Muscle layer of colon (tissue), 2 donors: ENCODE results near the gene AGBL1.

Experiments used
- H3K27ac ChIP-seq: one replicate; pipeline ENCODE4 v1.7.0; 2013; ENCODE audit warnings: low read depth, mild to moderate bottlenecking, low read length, moderate library complexity
- H3K27me3 ChIP-seq, 2 donors: one replicate each; pipeline ENCODE4 v1.7.0; 2013; ENCODE audit warnings: low read length in 2 of 2, mild to moderate bottlenecking in 2 of 2; ENCODE audit not compliant: insufficient read depth in 2 of 2, control insufficient read depth in 1 of 2
- H3K36me3 ChIP-seq: one replicate; pipeline ENCODE4 v1.7.0; 2013; ENCODE audit warnings: mild to moderate bottlenecking, low read length; ENCODE audit not compliant: insufficient read depth
- H3K4me1 ChIP-seq: one replicate; pipeline ENCODE4 v1.7.0; 2013; ENCODE audit warnings: mild to moderate bottlenecking, low read length; ENCODE audit not compliant: insufficient read depth
- H3K4me3 ChIP-seq, 2 donors: one replicate each; pipeline ENCODE4 v1.7.0; 2013; ENCODE audit warnings: low read length in 2 of 2, low read depth in 1 of 2, mild to moderate bottlenecking in 1 of 2, moderate library complexity in 1 of 2
- H3K9ac ChIP-seq: one replicate; pipeline ENCODE4 v1.7.0; 2013; ENCODE audit warnings: low read length
- H3K9me3 ChIP-seq: one replicate; pipeline ENCODE4 v1.7.0; 2013; ENCODE audit warnings: mild to moderate bottlenecking, low read length
- donor health status: abdominal sarcoma.
- donor health status: Adenocarcinoma of cecum.

Gene AGBL1

GRCh38 chr15:86541540-86541939 lies 461.9 kb downstream of the AGBL1 start:
- Histone ChIP-seq H3K4me3 (no peak overlapping the region), H3K36me3 (no peaks in the 10 kb centered on the region), H3K9me3 (no peaks in the 10 kb centered on the region), H3K9ac (no peak overlapping the region), H3K4me1 (no peaks in the 10 kb centered on the region), H3K27me3 (no peaks in the 10 kb centered on the region), H3K27ac (no peak overlapping the region)

GRCh38 chr15:86550075-86550474 lies 470.4 kb downstream of the AGBL1 start:
- peaks cover 4% of the 10 kb centered on the region for H3K4me1 ChIP-seq
- no peaks in the 10 kb centered on the region for H3K9me3 ChIP-seq
- no peak overlapping the region for H3K27ac ChIP-seq
- no peaks in the 10 kb centered on the region for H3K27me3 ChIP-seq
- no peak overlapping the region for H3K4me3 ChIP-seq
- H3K36me3 ChIP-seq = no peaks in the 10 kb centered on the region
- H3K9ac ChIP-seq = no peak overlapping the region

- no peak overlapping the region for H3K27ac ChIP-seq
- H3K27me3 ChIP-seq = no peaks in the 10 kb centered on the region
- H3K4me1 ChIP-seq = peaks cover 7% of the 10 kb centered on the region
- no peak overlapping the region for H3K4me3 ChIP-seq
- H3K9me3 ChIP-seq = no peaks in the 10 kb centered on the region
- H3K36me3 ChIP-seq = no peaks in the 10 kb centered on the region
- no peak overlapping the region for H3K9ac ChIP-seq
These were observed 473.4 kb downstream of the AGBL1 start for GRCh38 chr15:86553108-86553507.

- Histone ChIP-seq H3K4me1 (peaks cover 7% of the 10 kb centered on the region), H3K27ac (no peak overlapping the region), H3K27me3 (no peaks in the 10 kb centered on the region), H3K36me3 (no peaks in the 10 kb centered on the region), H3K9ac (no peak overlapping the region), H3K4me3 (no peak overlapping the region), H3K9me3 (no peaks in the 10 kb centered on the region)
These were observed 475.4 kb downstream of the AGBL1 start for GRCh38 chr15:86555098-86555497.

GRCh38 chr15:86555939-86556338 lies 476.3 kb downstream of the AGBL1 start:
- Histone ChIP-seq H3K36me3 (no peaks in the 10 kb centered on the region), H3K27ac (no peak overlapping the region), H3K27me3 (no peaks in the 10 kb centered on the region), H3K4me3 (no peak overlapping the region), H3K9me3 (no peaks in the 10 kb centered on the region), H3K9ac (no peak overlapping the region), H3K4me1 (peaks cover 7% of the 10 kb centered on the region)

GRCh38 chr15:86556396-86557017 lies 476.8 kb downstream of the AGBL1 start:
- H3K27ac ChIP-seq = no peak overlapping the region
- no peaks in the 10 kb centered on the region for H3K27me3 ChIP-seq
- no peaks in the 10 kb centered on the region for H3K36me3 ChIP-seq
- no peak overlapping the region for H3K4me3 ChIP-seq
- H3K9ac ChIP-seq = no peak overlapping the region
- no peaks in the 10 kb centered on the region for H3K9me3 ChIP-seq
- peaks cover 7% of the 10 kb centered on the region for H3K4me1 ChIP-seq

- H3K9ac ChIP-seq = no peak overlapping the region
- no peak overlapping the region for H3K27ac ChIP-seq
- no peaks in the 10 kb centered on the region for H3K36me3 ChIP-seq
- no peaks in the 10 kb centered on the region for H3K27me3 ChIP-seq
- H3K9me3 ChIP-seq = no peaks in the 10 kb centered on the region
- H3K4me3 ChIP-seq = no peak overlapping the region
- H3K4me1 ChIP-seq = peaks cover 7% of the 10 kb centered on the region
These were observed 477.4 kb downstream of the AGBL1 start for GRCh38 chr15:86557018-86557550.

GRCh38 chr15:86558252-86558651 lies 478.6 kb downstream of the AGBL1 start:
- H3K27ac ChIP-seq = no peak overlapping the region
- peaks cover 7% of the 10 kb centered on the region for H3K4me1 ChIP-seq
- no peaks in the 10 kb centered on the region for H3K27me3 ChIP-seq
- no peaks in the 10 kb centered on the region for H3K36me3 ChIP-seq
- H3K9me3 ChIP-seq = no peaks in the 10 kb centered on the region
- no peak overlapping the region for H3K9ac ChIP-seq
- no peak overlapping the region for H3K4me3 ChIP-seq

GRCh38 chr15:86558686-86559085 lies 479.0 kb downstream of the AGBL1 start:
- Histone ChIP-seq H3K4me1 (peaks cover 7% of the 10 kb centered on the region), H3K36me3 (no peaks in the 10 kb centered on the region), H3K27me3 (no peaks in the 10 kb centered on the region), H3K27ac (no peak overlapping the region), H3K9ac (no peak overlapping the region), H3K9me3 (no peaks in the 10 kb centered on the region), H3K4me3 (no peak overlapping the region)

GRCh38 chr15:86568378-86568777 lies 488.7 kb downstream of the AGBL1 start:
- H3K27ac ChIP-seq = no peak overlapping the region
- H3K9ac ChIP-seq = no peak overlapping the region
- H3K4me1 ChIP-seq = no peaks in the 10 kb centered on the region
- no peaks in the 10 kb centered on the region for H3K36me3 ChIP-seq
- H3K27me3 ChIP-seq = no peaks in the 10 kb centered on the region
- no peak overlapping the region for H3K4me3 ChIP-seq
- no peaks in the 10 kb centered on the region for H3K9me3 ChIP-seq

- Histone ChIP-seq H3K4me3 (no peak overlapping the region), H3K27me3 (no peaks in the 10 kb centered on the region), H3K4me1 (no peaks in the 10 kb centered on the region), H3K9ac (no peak overlapping the region), H3K9me3 (no peaks in the 10 kb centered on the region), H3K36me3 (no peaks in the 10 kb centered on the region), H3K27ac (no peak overlapping the region)
These were observed 491.1 kb downstream of the AGBL1 start for GRCh38 chr15:86570738-86571137.

GRCh38 chr15:86571873-86572272 lies 492.2 kb downstream of the AGBL1 start:
- Histone ChIP-seq H3K27me3 (no peaks in the 10 kb centered on the region), H3K9me3 (no peaks in the 10 kb centered on the region), H3K27ac (no peak overlapping the region), H3K9ac (no peak overlapping the region), H3K4me1 (no peaks in the 10 kb centered on the region), H3K4me3 (no peak overlapping the region), H3K36me3 (no peaks in the 10 kb centered on the region)
